Effector CD4-positive, alpha-beta T cell (primary cell): ENCODE results near the gene SEPTIN5.
"Not testable (repeated sequence)": the region's sequence is repeated elsewhere in the genome, so short reads cannot be mapped to it uniquely, and the experiment has no call there.

ENCODE experiments used
- DNase-seq: peaks from one replicate; pipeline ENCODE4 v3.0.0-alpha.2; 2020

Gene SEPTIN5

GRCh38 chr22:19680911-19681862, 33.1 kb upstream of the SEPTIN5 start:
- DNase-seq: no peak

DNA sequence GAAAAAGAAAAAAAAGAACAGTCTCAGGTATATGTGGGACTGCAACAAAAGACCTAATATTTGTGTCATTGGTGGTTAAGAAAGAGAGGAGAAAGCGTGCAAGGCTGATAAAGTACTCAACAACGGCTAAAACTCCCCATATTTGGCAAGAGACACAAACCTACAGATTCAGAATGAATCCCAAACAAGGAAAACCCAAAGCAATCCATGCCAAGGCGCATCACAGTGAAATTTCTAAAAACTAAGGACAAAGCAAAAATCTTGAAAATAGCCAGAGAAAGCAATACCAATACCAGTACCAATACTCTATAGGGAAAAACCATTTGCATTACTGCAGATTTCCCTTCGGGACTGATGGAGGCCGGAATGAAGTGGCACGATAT, 32.4 kb upstream of the SEPTIN5 start:
- DNase-seq: no peak

DNA sequence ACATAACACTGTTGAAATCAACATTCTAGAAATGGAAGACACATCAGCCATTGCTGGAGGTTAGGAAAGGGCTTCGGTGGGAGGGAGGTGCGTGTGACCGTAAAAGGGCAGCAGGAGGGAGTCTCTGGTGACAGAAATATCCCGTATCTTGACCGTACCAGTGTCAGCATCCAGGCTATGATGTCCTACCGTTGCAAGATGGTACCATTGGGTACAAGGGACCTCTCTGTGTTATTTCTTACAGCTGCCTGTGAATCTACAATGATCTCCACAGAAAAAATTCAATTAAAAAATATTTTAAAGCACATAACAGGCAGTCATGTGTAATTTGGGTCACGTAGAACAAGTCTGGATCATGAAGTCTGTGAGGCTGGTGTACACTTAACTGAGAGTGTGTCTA, 27.4 kb upstream of the SEPTIN5 start:
- DNase-seq: no peak

DNA sequence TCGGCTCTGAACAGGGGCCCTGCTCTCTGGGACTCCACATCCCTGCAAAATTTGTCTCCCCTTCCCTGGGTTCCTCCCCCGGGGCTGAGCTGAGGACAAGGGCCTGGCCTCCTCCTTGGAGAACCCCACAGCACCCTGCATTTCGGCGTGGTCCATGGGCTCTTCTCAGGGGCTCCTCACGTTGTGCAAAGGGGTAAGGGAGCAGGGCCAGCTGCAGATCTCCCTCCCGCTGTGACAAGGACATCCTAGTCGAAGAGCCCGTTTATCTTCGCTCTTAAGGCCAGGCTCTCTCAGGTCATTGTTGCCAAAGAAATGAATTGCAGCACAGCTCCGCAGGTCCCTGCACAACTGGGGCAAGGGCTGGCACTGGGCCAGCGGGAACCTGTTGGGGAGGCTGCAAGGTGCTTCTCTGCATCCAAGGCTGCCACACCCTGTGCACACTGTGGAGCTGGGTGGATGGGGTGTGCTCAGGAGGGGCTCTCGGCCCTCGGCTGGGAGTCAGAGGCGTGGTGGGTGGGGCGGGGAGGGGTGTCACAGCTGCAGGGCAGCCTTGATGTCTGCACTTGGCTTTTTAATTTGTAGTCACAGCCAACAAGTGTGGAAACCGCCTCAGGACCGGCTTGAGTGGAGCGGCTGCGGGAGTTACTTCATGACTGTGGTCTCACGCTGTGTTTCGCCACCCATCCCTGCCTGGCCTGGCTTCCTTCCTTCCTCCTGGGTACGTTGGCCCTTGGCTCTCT, 26.6 kb upstream of the SEPTIN5 start:
- DNase-seq: no peak

GRCh38 chr22:19688301-19689290, 25.7 kb upstream of the SEPTIN5 start:
- no peak for DNase-seq

GRCh38 chr22:19689408-19689807, 24.9 kb upstream of the SEPTIN5 start:
- DNase-seq: no peak

DNA sequence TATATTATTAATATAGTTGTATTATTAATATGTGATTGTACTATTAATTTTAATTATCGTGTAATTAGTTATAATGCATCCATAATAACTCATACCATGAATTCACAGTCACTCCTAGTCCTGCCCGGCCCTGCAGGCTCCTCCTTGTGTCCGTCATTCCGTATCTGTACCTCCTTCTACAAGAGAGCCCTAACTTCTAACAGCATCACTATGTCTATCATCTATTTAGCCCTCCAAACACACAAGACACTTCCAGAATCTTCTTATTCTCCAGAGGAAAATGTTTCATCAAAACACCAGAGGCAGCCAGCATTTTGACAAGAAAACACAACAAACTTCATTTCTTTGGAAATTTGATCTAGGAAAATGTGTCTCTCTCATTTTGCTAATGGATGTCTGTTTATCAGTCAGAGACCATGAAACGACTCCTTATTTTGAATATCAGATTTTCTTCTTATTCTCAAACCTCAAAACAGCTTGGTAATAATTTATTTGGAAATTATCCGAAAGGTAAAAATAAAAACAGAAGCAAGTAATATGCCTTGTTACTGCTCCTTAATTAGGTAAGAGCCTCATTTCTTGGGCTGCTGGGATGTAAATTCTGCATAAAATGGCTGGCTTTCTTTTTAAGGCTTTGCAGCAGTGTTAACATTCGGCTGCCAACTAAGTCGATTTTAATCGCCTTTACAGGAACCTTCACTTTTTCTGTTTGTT, 23.1 kb upstream of the SEPTIN5 start:
- DNase-seq: no peak

GRCh38 chr22:19691721-19692341, 22.5 kb upstream of the SEPTIN5 start:
- DNase-seq: no peak

GRCh38 chr22:19693581-19693980, 20.7 kb upstream of the SEPTIN5 start:
- no peak for DNase-seq

DNA sequence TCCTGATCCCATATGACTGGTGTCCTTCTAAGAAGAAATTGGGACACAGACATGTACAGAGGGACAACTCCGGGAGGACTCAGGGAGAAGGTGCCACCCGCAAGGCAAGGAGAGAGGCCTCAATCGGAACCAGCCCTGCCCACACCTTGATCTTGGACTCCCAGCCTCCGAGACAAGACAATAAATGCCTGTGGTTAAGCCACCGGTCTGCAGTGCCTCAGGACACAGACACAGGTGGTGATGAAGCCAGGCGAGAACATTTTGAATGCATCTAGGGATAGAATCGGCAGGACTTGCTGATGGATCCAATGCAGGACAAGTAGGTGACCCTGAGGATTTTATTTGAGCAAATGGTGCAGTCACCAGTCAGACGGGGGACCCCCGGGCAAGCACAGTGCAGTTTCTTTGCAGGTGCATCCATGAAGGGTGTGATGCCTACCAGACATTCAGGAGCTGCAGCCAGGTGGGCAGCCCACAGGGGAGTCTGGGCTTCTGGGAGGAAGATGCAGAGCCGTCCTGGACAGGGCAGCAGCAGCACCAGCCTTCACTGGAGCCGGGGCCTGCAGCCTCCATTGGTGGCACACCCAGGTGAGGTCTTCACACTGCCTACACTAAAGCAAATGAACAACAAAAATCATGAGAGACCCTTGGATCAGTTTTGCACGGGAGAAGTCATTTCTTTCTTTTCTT, 20.2 kb upstream of the SEPTIN5 start:
- DNase-seq: no peak

DNA sequence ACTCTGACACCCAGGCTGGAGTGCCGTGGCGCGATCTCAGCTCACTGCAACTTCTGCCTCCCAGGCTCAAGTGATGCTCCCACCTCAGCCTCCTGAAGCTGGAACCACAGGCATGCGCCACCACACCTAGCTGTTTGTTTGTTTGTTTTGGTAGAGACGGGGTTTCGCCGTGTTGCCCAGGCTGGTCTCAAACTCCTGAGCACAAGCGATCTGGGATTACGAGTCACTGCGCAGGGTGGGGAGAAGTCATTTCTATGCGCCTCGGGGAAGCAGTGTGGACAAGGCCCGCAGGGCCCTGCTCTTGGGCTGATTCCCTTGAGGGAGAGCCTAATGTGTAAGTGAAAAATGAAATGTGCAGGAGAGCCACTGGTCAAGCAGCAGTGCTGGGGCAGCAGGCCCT, 19.6 kb upstream of the SEPTIN5 start:
- DNase-seq: no peak

DNA sequence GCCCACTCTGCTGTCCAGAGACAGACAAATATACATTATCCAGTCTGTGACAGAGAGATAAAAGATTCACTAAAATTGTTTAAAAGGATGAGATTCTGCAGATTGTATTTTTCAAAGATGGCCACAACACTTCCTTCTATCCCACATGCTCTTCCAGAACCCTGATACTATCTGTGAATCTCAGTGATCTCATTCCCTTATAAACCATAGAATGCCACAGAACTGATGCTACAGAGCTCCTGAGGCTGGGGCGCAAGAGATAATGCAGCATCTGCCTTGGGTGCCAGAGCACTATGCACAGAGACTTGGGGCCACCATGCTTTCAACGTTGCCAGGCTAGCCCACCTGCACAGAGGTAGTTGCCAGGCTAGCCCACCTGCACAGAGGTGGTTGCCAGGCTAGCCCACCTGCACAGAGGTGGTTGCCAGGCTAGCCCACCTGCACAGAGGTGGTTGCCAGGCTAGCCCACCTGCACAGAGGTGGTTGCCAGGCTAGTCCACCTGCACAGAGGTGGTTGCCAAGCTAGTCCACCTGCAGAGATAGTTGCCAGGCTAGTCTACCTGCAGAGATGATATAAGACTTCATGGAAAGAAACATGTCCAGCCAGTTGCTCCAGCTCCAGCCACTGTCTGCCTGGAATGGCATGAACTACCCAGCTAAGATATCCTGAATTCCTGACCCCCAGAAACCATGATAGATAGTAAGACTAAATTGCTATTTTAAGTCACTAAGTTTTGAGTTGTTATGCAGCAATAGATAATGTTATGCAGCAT, 17.6 kb upstream of the SEPTIN5 start:
- DNase-seq: no peak

GRCh38 chr22:19697871-19698270, 16.4 kb upstream of the SEPTIN5 start:
- not testable (repeated sequence) for DNase-seq

DNA sequence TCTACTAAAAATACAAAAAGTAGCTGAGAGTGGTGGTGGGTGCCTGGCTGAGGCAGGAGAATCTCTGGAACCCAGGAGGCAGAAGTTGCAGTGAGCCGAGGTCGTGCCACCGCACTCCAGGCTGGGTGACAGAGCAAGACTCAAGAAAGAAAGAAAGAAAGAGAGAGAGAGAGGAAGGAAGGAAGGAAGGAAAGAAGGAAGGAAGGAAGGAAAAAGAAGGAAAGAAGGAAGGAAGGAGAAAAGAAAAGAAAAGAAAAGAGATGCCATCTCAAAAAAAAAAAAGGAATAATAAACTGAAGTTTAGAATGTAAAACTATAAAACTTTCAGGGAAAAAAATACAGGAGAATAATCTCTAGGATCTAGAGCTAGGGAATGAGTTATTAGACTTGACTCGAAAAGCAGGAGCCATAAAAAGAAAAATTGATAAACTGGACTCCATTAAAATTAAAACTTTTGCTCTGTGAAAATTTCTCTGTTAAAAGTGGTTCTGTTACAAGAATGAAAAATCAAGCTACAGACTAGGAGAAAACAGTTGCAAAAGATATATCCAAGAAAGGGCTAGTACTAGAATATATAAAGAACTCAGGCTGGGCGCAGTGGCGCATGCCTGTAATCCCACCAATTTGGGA, 13.4 kb upstream of the SEPTIN5 start:
- DNase-seq: no peak

DNA sequence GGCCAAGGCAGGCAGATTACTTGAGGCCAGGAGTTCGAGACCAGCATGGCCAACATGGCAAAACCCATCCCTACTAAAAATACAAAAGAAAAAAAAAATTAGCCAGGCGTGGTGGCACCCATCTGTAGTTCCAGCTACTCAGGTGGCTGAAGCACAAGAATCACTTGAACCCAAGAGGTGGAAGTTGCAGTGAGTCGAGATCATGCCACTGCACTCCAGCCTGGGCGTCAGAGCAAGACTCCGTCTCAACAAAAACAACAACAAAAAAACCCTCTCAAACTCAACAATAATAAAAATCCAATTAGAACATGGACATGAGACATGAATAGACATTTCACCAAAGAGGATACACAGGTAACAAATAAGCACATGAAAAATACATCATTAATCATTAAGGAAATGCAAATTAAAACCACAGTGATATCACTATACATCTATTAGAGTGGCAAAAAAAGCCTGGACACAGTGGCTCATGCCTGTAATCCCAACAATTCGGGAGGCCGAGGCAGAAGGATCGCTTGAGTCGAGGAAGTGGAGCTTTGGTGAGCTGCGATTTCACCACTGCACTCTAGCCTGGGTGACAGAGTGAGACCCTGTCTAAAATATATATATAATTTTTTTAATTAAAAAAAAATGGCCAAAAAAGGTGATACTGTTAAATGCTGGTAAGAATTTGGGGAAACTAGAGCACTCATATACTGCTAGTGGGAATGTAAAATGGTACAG, 12.7 kb upstream of the SEPTIN5 start:
- DNase-seq: no peak

DNA sequence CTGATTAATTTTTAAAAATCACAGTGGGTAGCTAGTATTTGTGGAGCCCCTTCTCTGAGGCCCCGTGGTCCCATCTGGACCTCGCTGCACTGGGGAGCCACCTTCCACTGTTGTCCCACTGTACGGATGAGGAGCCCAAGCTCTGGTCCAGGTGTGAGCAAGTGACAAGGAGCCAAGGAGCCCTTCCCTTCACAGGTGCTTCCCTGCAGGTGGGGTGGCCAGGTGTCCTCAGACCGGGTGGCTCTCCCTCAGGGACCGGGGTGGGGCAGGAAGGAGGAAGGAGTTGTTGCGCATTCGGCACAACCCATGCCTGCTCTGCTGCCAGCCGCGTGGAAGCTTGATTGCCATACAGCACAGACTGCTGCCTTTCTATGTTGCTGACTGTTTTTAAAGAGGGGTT, 10.4 kb upstream of the SEPTIN5 start:
- no peak for DNase-seq

DNA sequence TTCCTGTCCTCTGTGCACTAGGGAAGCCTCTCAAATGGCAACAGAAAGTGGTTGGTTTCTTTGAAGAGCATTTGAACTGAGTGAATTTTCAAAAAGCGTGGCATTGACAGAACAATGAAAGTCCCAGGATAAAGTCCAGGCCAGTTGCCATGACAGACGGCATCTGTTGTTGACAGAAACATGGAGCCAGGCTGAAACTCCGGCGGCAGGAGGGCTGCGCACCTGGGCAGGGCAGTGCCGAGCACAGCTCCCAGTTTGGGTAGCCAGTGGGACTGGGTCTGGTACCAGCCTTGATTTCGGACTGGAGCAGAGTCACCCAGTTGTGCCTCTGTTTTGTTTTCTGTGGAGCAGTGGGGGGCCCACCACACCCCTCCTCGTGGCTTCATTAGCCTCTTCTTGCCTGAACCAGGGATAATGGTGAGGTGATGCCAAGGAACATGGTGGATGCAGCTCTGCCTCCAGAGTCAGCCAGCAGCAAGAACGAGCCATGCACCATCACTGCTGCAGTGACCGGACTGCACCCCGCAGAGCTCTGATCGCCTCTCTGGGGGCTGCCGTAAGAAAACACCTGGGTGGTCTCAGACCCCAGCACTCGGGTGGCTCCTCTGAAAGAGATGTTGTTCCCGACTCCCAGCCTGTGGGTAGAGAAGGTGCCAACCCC, 9.8 kb upstream of the SEPTIN5 start:
- no peak for DNase-seq

- DNase-seq: no peak
Measured at GRCh38 chr22:19705181-19705934, 8.9 kb upstream of the SEPTIN5 start.
